Adrenal gland (tissue), 5 donors: ENCODE measurements around the gene DCDC2C.

ENCODE experiments used
- POLR2A ChIP-seq, 2 donors: fragments of 450-650 bp; IDR thresholded peaks; one replicate each; pipeline ENCODE4 v1.6.1; 2017; ENCODE audit warnings: antibody characterized with exemption in 2 of 2, mild to moderate bottlenecking in 2 of 2, moderate library complexity in 1 of 2
- TF ChIP-seq, protein P1 (sequence below), 6 experiments: fragments of 450-650 bp in 4 of 6; fragments of 200-600 bp in 2 of 6; sonication (generic) in 1 of 6; IDR thresholded peaks; 1 replicate in 5 of 6; 2 replicates in 1 of 6; pipeline versions ENCODE4 v1.5.1 to v1.8.0; 2016 to 2021; ENCODE audit warnings: antibody characterized with exemption in 6 of 6, mild to moderate bottlenecking in 2 of 6, moderate library complexity in 1 of 6
- donor health status: DM: no; HTN: no; CAD: no.

DNA sequence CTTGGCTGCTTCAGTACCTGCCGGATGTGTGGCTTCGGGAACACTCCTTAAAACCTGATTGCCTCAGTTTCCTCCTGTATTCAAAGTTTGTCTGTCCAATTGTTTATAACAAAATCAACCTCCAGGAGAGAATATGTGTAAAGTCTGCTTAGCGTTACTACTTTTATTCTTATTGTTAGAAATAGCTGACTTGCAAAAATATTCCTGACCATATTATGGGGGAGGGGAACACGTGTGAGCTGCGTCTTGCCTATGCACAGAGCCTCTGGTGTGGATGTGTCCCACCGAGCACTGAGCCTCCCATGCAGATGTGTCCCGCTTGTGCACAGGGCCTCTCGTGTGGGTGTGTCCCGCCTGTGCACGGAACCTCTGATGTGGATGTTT is 82.5 kb downstream of the DCDC2C start:
- TF ChIP-seq, protein P1, sequence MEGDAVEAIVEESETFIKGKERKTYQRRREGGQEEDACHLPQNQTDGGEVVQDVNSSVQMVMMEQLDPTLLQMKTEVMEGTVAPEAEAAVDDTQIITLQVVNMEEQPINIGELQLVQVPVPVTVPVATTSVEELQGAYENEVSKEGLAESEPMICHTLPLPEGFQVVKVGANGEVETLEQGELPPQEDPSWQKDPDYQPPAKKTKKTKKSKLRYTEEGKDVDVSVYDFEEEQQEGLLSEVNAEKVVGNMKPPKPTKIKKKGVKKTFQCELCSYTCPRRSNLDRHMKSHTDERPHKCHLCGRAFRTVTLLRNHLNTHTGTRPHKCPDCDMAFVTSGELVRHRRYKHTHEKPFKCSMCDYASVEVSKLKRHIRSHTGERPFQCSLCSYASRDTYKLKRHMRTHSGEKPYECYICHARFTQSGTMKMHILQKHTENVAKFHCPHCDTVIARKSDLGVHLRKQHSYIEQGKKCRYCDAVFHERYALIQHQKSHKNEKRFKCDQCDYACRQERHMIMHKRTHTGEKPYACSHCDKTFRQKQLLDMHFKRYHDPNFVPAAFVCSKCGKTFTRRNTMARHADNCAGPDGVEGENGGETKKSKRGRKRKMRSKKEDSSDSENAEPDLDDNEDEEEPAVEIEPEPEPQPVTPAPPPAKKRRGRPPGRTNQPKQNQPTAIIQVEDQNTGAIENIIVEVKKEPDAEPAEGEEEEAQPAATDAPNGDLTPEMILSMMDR (IDR thresholded peaks at IDR 0.05), result no peak
- TF ChIP-seq POLR2A (IDR thresholded peaks at IDR 0.05), result no peak
